Body of pancreas (tissue), 4 donors: Measurements from ENCODE around the gene NAA11.

Source experiments
- POLR2A ChIP-seq, 3 donors: fragments of 450-650 bp; IDR thresholded peaks; one replicate each; pipeline ENCODE4 v1.6.1; 2016; ENCODE audit warnings: antibody characterized with exemption in 3 of 3, mild to moderate bottlenecking in 2 of 3
- TF ChIP-seq, protein P1 (sequence below), 7 experiments: fragments of 450-650 bp in 4 of 7; fragments of 200-600 bp in 3 of 7; sonication (generic) in 3 of 7; IDR thresholded peaks; one replicate each; pipeline ENCODE4 v1.5.1; 2016 to 2019; ENCODE audit warnings: antibody characterized with exemption in 7 of 7

- TF ChIP-seq, protein P1, sequence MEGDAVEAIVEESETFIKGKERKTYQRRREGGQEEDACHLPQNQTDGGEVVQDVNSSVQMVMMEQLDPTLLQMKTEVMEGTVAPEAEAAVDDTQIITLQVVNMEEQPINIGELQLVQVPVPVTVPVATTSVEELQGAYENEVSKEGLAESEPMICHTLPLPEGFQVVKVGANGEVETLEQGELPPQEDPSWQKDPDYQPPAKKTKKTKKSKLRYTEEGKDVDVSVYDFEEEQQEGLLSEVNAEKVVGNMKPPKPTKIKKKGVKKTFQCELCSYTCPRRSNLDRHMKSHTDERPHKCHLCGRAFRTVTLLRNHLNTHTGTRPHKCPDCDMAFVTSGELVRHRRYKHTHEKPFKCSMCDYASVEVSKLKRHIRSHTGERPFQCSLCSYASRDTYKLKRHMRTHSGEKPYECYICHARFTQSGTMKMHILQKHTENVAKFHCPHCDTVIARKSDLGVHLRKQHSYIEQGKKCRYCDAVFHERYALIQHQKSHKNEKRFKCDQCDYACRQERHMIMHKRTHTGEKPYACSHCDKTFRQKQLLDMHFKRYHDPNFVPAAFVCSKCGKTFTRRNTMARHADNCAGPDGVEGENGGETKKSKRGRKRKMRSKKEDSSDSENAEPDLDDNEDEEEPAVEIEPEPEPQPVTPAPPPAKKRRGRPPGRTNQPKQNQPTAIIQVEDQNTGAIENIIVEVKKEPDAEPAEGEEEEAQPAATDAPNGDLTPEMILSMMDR (IDR thresholded peaks at IDR 0.05), result no peak
- TF ChIP-seq POLR2A (IDR thresholded peaks at IDR 0.05), result no peak
Observed at GRCh38 chr4:79311279-79311678, 14.6 kb downstream of the NAA11 start.
